Kidney (tissue), 14 donors: ENCODE results near the gene CHST12. TPM values are rescaled to one million over a fixed set of nuclear protein-coding genes. Genes with fewer than 3 reads are reported as not detected.
"Not testable (repeated sequence)": the region's sequence is repeated elsewhere in the genome, so short reads cannot be mapped to it uniquely, and the experiment has no call there.

Experiments used
- DNase-seq, 5 donors: peaks; one replicate each; pipeline ENCODE4 v3.0.0-alpha.2; 2013 to 2020
- FAIRE-seq: peaks from 2 replicates; lab custom pipeline; 2012; peaks lifted over from hg19 to GRCh38; lab: Jason Lieb, UNC
- H3K27ac ChIP-seq, 2 donors: one replicate each; pipeline ENCODE4 v1.7.0; 2013; ENCODE audit warnings: low read depth in 2 of 2, low read length in 2 of 2, inconsistent platforms in 1 of 2
- H3K27me3 ChIP-seq: one replicate; pipeline ENCODE4 v1.7.1; 2013; ENCODE audit warnings: low read length, inconsistent platforms; ENCODE audit not compliant: control insufficient read depth, insufficient read depth
- H3K36me3 ChIP-seq, 3 donors: one replicate each; pipeline versions ENCODE4 v1.7.0 to v1.7.1; 2013; ENCODE audit warnings: low read length in 3 of 3, control low read depth in 1 of 3, inconsistent platforms in 1 of 3; ENCODE audit not compliant: insufficient read depth in 3 of 3, control insufficient read depth in 2 of 3
- H3K4me1 ChIP-seq, 3 donors: one replicate each; pipeline versions ENCODE4 v1.7.0 to v1.7.1; 2013; ENCODE audit warnings: low read length in 3 of 3, inconsistent platforms in 1 of 3, low read depth in 1 of 3; ENCODE audit not compliant: control insufficient read depth in 2 of 3, insufficient read depth in 2 of 3
- H3K4me3 ChIP-seq, 3 donors: one replicate each; pipeline versions ENCODE4 v1.7.0 to v1.8.1; 2013; ENCODE audit warnings: low read length in 3 of 3, control low read depth in 1 of 3, inconsistent platforms in 1 of 3
- H3K9ac ChIP-seq, 3 donors: one replicate each; pipeline versions ENCODE4 v1.7.0 to v1.7.1; 2013; ENCODE audit warnings: low read length in 3 of 3, control low read depth in 1 of 3, inconsistent platforms in 1 of 3
- H3K9me3 ChIP-seq, 3 donors: one replicate each; pipeline versions ENCODE4 v1.7.0 to v1.7.1; 2013; ENCODE audit warnings: low read length in 3 of 3, control low read depth in 1 of 3, inconsistent platforms in 1 of 3; ENCODE audit not compliant: control insufficient read depth in 2 of 3, insufficient read depth in 1 of 3
- intact Hi-C: fragments of 100-400 bp; cut with DNase I; formaldehyde crosslinking; loops from one replicate; pipeline ENCODE4 v1.11.1; 2022
- polyA plus RNA-seq: library from polyadenylated mRNA; stranded (reverse); fragments of 350-450 nt; fragmentation: Illumina TruSeq; extraction: RNeasy Lipid Tissue Mini Kit (QIAGEN cat#74804); gene quantifications from one replicate; pipeline ENCODE4 v1.2.3, GENCODE V29; 2014; ENCODE audit warnings: low read depth, low replicate concordance; ENCODE audit not compliant: insufficient read depth
- total RNA-seq: library from RNA; stranded (reverse); fragmentation: NEBNext Ultra II Directional; extraction: Animal tissue kit (Norgen Biotek cat#: 25700); gene quantifications from one replicate; pipeline ENCODE4 v1.2.1, GENCODE V29; 2021
- TF ChIP-seq, protein P1 (sequence below): IDR thresholded peaks from 3 replicates; pipeline ENCODE4 v1.5.1; 2012; ENCODE audit warnings: mild to moderate bottlenecking, moderate library complexity, borderline replicate concordance; ENCODE audit not compliant: insufficient read depth; ENCODE audit errors: extremely low read depth
- donor health status: control.
- donor health status: control.
- donor health status: control.
- donor health status: control.
- donor health status: control.
- donor health status: DM: yes; HTN: yes; CAD: no.
- donor health status: Normal renal cell carcinoma (clear cell type).

Gene CHST12
- total and polyA plus RNA-seq, 2 donors from 2014 or later, result 16.3 to 25.6 TPM

DNA sequence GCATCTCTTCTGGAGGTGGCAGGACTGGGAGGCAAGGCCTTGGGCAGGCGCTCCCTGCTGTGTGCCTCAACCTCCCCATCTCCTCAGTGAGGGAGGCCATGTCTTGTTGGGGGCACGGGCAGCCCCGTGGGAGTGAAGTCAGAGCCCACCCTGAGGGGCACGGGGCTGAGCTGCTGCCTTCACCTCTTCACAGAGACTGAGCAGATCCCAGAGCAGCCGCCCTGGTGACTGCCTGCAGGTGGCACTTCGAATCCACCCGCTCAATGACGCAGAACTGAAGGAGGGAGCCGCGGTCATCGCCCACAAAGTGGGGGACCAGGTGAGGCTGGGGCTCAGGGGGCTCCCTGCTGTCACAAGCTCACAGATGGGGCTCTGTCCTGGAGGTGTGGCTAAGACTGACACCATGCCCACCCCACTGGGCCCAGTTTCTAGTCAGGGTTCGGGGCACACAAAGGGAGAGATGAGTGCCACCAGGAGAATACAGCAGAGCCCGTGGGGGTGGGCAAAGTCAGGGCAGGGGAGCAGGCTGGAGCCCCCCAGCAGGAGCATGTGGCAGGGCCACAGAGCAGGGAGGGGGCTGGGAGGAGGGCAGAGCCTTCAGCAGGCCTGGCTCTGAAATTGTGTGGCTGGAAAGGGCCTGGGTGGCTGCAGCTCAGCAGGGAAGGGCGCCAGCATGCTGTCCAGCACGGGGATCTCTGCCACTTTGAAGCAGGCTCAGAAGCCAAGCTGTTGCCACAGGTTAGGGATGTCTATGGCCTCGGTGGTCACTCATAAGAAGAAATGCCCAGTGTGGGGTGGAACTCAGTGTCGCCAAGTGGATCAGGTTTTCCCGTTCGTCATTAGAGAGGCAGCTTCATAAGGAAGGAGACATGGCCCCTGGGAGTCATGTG, 18.8 kb upstream of the CHST12 start:
- DNase-seq (no peak), FAIRE-seq (no peak)
- Histone ChIP-seq H3K36me3 (peaks cover 0 to 16% (median 2%) of the 10 kb centered on the region in 3 donors), H3K4me3 (no peak overlapping the region), H3K27ac (no peak overlapping the region), H3K27me3 (no peaks in the 10 kb centered on the region), H3K9ac (no peak overlapping the region), H3K4me1 (no peaks in the 10 kb centered on the region), H3K9me3 (no peaks in the 10 kb centered on the region)
- TF ChIP-seq, protein P1, sequence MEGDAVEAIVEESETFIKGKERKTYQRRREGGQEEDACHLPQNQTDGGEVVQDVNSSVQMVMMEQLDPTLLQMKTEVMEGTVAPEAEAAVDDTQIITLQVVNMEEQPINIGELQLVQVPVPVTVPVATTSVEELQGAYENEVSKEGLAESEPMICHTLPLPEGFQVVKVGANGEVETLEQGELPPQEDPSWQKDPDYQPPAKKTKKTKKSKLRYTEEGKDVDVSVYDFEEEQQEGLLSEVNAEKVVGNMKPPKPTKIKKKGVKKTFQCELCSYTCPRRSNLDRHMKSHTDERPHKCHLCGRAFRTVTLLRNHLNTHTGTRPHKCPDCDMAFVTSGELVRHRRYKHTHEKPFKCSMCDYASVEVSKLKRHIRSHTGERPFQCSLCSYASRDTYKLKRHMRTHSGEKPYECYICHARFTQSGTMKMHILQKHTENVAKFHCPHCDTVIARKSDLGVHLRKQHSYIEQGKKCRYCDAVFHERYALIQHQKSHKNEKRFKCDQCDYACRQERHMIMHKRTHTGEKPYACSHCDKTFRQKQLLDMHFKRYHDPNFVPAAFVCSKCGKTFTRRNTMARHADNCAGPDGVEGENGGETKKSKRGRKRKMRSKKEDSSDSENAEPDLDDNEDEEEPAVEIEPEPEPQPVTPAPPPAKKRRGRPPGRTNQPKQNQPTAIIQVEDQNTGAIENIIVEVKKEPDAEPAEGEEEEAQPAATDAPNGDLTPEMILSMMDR, result no peak
- intact Hi-C loops, result no loop called here

DNA sequence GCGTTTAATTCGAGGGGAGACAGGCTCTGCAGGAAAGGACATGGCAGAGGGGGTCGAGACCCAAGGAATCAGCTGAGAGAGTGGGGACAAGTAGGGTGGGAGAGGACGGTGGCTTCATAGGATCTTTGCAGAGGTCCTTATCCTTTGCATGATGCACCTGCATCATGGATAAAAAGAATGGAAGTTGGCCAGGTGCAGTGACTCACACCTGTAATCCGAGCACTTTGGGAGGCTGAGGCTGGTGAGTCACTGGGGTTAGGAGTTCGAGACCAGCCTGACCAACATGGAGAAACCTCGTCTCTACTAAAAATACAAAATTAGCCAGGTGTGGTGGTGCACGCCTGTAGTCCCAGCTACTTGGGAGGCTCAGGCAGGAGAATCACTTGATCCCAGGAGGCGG, 17.3 kb upstream of the CHST12 start:
- not testable (repeated sequence) for FAIRE-seq, DNase-seq

DNA sequence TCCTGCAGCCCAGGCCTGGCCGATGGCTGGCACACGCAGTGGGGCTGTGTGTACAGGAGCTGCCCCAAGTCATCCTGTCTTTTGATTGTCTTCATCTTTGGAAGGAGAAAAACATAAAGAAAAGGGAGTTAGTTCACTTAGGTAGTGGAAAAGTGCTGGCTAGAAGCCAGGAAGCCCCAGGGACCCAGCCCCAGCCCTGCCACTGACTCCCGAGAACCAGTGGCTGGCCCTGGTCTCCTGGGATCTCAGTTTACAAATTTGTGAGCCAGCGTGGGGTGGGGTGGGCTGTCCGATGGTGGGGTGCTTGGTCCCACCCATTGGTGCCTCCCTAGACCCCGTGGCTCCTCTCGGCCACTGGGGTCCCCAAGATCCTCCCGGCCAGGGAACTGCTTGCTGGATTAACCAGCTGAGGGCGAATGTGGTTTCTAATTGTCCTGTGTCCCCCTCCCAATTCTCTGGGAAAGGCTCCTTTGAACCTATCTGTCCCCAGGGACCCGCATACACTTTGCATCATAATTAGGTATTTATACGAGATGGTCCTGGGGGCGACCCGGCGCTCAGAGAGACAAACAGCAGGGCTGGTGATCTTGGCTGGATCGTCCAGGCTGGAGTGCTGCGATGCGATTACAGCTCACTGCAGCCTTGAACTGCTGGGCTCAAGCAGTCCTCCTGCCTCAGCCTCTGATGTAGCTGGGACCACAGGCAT, 16.3 kb upstream of the CHST12 start:
- Histone ChIP-seq H3K36me3 (peaks cover 0 to under 1% (median 0%) of the 10 kb centered on the region in 3 donors), H3K27ac (no peak overlapping the region), H3K4me1 (no peaks in the 10 kb centered on the region), H3K9ac (no peak overlapping the region), H3K9me3 (no peaks in the 10 kb centered on the region), H3K4me3 (no peak overlapping the region), H3K27me3 (no peaks in the 10 kb centered on the region)
- TF ChIP-seq, protein P1, result no peak
- intact Hi-C loops, result no loop called here
- DNase-seq, result no peak
- FAIRE-seq, result no peak

More for the DNA sequence above, 17.3 kb upstream of the CHST12 start:
- H3K4me3 ChIP-seq, H3K27me3 ChIP-seq, H3K4me1 ChIP-seq, H3K36me3 ChIP-seq, H3K9ac ChIP-seq, H3K9me3 ChIP-seq, H3K27ac ChIP-seq, intact Hi-C loops: not testable (repeated sequence)
